Activated naive CD4-positive, alpha-beta T cell treated with anti-CD3 and anti-CD28 coated beads, Interleukin-2, amount 50 U/mL, for 72 hours (primary cell): Measurements from ENCODE around the gene VPS37C. TPM values are rescaled to one million over a fixed set of nuclear protein-coding genes. Genes with fewer than 3 reads are reported as not detected.

Source experiments
- ATAC-seq, 2 donors: fragments of 150-1000 bp; cut with Tn5 transposase; 2 replicates each; pipeline ENCODE4 v1.10.0; 2021; ENCODE audit warnings: mild to moderate bottlenecking in 2 of 2, moderate library complexity in 2 of 2
- DNase-seq, 2 donors: peaks; one replicate each; pipeline ENCODE4 v3.0.0; 2021 to 2022; ENCODE audit warnings: low spot score in 2 of 2
- H3K27ac Mint-ChIP-seq, 2 donors: one replicate each; pipeline ENCODE4 v1.8.0; 2022; ENCODE audit warnings: mild to moderate bottlenecking in 2 of 2, mixed read lengths in 2 of 2
- H3K36me3 Mint-ChIP-seq, 2 donors: one replicate each; pipeline ENCODE4 v1.8.0; 2022; ENCODE audit warnings: mixed read lengths in 2 of 2
- H3K9me3 Mint-ChIP-seq, 2 donors: one replicate each; pipeline ENCODE4 v1.8.0; 2022; ENCODE audit warnings: mixed read lengths in 2 of 2
- total RNA-seq, 2 donors: library from RNA; stranded (reverse); gene quantifications; one replicate each; pipeline ENCODE4 v1.2.3, GENCODE V29; 2022

The VPS37C gene
- total RNA-seq, 2 donors from 2014 or later: 10.2 to 10.9 TPM

DNA sequence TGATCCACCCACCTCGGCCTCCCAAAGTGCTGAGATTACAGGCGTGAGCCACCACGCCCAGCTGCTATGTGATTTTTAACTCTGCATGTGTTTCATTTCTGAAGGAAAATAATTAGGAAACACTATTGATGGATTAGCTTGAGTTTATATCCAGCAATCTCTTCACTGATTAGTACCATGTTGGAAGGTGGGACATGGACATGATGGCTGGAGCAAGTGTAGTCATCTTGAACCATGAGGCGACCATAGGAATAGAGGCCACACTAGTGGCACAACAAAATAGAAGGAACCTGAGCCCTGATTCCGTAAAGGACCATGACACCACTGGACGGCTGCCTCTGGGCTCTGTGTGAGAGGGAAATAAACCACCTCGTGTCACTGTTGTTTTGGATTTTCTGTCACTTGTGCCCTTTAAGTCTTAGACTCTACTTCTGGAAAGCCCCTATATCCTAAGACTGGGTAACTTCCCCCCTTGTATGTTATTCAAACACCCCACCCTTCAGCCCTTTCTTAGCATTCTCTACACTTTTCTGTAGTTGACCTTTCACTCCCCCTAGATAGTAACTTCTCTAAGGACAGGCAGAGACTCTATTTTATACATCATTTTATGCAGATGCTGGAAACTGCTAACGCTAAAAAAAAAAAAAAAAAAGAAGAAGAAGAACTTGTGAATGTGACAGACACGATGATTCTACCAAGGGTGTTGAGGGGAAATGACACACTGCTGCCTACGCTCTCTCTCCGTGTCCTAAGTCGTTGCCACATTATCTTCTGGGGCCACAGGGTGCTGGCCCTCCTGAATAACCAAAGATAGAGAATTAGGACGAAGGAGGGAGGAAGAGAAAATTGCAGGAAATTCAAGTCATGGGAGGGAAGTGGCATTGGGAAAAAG, 2.7 kb upstream of the VPS37C start:
- no peak for DNase-seq
- peak in 1 of 2 donors; percentile 8 for ATAC-seq
- no peaks in the 10 kb centered on the region for H3K36me3 Mint-ChIP-seq
- no peaks in the 10 kb centered on the region for H3K9me3 Mint-ChIP-seq
- H3K27ac Mint-ChIP-seq: peak overlapping the region; percentile 70 to 80

DNA sequence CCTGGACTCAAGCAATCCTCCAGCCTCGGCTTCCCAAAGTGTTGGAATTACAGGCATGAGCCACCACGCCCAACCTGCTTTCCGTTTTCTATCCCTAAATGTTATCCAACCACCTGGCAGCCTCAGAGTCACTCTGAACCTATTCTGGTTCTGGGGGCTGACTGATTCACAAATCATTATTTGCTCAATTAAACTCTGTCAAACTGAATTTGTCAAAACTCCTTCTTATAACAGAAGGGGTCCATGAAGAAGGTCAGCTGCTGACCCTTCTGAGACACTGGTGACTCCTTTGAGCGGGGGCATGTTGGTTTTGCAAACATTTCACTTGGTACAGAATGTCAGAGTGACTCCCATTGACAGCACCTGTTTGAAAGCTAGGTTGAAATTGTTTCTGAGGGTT, 1.8 kb upstream of the VPS37C start:
- ATAC-seq (no peak), DNase-seq (no peak)
- H3K9me3 Mint-ChIP-seq: no peaks in the 10 kb centered on the region
- H3K36me3 Mint-ChIP-seq: no peaks in the 10 kb centered on the region
- H3K27ac Mint-ChIP-seq: no peak overlapping the region

DNA sequence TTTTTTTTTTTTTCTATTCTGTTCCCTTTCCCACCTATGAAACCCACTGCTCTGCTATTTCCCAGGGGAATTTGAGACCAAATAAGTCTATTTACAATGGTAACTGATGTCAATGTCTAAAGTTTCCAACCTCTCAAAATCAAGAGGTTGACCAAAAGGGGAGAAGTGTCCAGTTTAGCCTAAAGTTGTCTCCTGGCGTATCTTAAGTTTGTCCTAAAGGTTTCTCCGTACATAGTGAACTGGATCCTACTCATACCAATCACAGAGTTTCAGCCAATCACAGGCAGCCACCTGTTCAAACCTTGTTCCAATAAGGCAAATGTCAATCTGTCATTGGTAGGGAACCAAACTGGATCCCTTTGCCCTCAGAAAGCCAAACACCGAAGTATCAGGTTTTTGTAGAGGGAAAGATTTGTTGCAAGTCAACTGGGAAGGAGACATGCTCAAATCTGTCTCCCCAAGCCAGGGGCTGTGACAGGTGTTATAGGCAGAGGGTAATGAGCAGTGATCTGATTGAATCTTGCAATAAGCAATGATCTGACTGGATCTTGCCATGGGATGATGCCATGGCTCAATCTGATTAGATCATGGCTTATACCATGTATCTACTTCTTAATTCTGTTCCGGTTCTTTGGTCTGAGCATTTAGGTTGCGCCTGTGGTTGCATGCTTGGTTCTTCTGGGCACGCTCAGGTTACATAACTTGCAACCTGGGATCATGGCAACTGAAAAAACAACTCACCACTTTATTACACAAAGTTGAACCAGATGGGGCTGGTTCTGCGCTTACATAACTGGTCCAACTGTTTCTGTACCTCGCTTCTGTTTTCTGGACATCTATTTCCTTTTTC, 1.1 kb upstream of the VPS37C start:
- Mint-ChIP-seq H3K9me3 (no peaks in the 10 kb centered on the region), H3K27ac (peak overlapping the region; percentile 92 to 94), H3K36me3 (no peaks in the 10 kb centered on the region)
- DNase-seq (peak in 1 of 2 donors; percentile 31), ATAC-seq (no peak)

DNA sequence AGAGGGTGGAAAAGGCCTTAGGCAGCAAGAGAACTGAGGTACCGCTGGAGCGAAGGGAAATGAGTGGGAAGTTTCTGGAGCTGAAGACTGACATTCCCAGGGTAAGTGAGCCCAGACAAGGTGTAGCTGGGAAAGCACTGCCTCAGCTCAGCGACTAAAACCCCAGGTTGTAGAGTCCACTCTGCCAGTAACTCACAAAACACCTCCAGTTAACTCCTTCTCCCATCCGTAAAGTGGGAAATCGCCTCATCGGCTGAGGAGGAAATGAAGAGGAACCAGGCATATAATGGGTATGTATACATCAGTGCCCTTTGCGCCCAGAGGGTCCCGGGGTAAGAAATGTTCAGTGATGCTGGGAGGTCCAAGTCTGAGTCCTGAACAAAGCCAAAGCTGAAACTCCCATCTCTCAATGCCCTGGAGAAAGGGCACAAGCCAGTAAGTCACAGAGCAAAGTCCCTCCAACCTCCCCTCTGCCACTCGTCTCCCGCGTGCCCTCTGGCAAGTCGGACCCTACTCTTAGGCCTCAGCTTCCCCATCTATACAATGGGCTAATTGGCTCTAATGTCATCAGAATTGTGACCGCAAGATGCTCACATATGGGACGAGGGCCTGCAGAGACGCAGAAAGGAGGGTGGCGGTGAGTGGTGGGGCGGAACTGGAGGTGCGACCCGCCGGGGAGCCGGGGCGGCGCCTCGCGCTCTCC, 588 bp downstream of the VPS37C start:
- peaks cover 0 to 13% of the 10 kb centered on the region in 2 donors for H3K36me3 Mint-ChIP-seq
- peak overlapping the region; percentile 72 to 92 for H3K27ac Mint-ChIP-seq
- no peak for DNase-seq
- no peak for ATAC-seq
- H3K9me3 Mint-ChIP-seq: peaks cover 0 to 10% of the 10 kb centered on the region in 2 donors

DNA sequence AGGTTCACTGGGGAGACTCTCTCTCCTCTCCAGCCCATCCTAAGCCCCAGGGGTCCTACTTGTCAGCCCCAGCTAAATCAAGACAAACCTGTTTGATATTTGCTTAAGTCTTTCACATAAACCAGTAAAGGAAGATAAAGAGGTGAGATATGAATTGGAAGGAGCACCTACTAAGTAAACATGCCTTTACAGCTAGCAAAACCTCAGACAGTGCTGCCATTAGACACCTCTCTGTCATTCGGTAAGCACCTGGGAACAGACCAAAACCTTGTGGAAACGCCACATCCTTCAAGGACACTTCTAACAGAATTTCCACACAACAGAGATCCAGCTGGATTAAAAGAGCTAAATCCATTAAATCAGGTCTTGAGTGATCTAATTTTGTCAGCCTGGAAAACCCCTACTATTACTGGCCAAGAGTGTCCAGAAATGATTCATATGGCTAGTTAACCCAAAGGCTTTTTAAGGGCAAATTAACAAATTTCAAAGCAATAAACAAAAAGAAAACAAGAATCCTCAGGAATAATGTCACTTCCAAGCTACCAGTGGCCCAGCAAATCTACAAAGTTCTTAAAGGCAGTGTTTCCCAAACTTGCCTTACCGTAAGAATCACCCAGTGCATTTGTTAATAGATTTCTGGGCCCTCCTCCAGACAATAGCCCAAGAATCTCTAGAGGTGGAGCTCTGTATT, 2.4 kb downstream of the VPS37C start:
- ATAC-seq (no peak), DNase-seq (no peak)
- Mint-ChIP-seq H3K27ac (peak overlapping the region in 1 of 2 donors; percentile 45), H3K9me3 (peaks cover 10 to 27% of the 10 kb centered on the region in 2 donors), H3K36me3 (peaks cover 17 to 31% of the 10 kb centered on the region in 2 donors)

DNA sequence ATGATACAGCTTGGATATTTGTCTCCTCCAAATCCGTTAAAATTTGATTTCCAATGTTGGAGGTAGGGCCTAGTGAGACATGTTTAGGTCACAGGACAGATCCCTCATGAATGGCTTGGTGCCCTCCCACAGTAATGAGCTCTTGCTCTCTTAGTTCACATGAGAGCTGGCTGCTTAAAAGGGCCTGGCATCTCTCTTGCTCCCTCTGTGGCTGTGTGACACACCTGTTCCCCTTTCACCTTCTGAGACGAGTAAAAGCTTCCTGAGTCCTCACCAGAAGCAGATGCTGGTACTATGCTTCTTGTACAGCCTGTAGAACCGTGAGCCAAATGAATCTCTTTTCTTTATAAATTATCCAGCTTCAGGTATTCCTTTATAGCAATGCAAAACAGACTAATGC, 3.5 kb downstream of the VPS37C start:
- Mint-ChIP-seq H3K9me3 (peaks cover 10 to 27% of the 10 kb centered on the region in 2 donors), H3K27ac (no peak overlapping the region), H3K36me3 (peaks cover 17 to 31% of the 10 kb centered on the region in 2 donors)
- no peak for DNase-seq
- ATAC-seq: no peak

DNA sequence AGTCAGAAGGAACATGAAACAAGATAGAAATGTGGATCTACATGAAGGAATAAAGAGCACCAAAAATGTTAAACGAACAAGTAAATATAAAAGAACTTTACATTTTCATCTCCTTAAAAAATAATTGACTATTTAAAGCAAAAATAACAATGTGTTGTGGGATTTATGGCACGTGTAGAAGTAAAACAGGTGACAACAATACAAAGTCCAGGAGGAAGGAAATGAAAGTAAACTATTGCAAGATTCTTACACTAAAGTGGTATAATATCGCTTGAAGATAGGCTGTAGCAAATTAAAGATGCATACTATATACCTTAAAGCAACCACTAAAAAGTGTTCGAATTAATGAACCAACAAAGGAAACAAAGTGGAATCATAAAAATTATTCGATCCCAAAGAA, 5.5 kb downstream of the VPS37C start:
- DNase-seq (no peak), ATAC-seq (no peak)
- Mint-ChIP-seq H3K9me3 (peaks cover 10 to 27% of the 10 kb centered on the region in 2 donors), H3K27ac (no peak overlapping the region), H3K36me3 (peaks cover 17 to 31% of the 10 kb centered on the region in 2 donors)

DNA sequence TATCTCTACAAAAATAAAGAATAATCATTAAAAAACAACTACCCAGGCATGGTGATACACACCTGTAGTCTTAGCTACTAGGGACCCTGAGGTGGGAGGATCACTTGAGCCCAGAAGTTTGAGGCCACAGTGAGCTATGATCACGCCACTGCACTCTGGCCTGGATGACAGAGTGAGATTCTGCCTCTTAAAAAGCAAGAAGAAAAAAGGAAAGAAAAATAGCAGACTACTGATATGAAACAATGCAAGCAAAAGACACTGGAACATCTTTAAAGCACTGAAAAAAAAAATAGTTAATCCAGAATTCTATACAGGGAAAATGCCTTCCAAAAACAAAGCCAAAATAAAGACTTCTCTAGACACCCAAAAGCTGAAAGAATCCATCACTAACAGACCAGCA, 5.9 kb downstream of the VPS37C start:
- DNase-seq (no peak), ATAC-seq (no peak)
- H3K9me3 Mint-ChIP-seq: peaks cover 10 to 27% of the 10 kb centered on the region in 2 donors
- H3K27ac Mint-ChIP-seq: peak overlapping the region in 1 of 2 donors; percentile 24
- peaks cover 17 to 31% of the 10 kb centered on the region in 2 donors for H3K36me3 Mint-ChIP-seq

DNA sequence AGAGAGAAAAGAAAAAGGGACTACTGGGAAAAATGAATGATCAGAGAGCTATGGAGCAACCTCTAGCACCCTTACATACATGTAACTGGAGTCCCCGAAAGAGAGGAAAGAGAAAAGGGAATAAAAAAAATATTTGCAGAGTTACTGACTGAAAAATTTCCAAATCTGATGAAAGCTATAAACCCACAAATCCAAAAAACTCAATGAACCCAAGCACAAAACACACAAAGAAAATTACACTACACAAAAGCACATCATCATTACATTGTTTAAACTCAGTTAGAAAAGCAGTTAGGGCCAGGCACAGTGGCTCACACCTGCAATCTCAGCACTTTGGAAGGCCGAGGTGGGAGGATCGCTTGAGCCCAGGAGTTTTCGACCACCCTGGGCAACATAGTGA, 6.7 kb downstream of the VPS37C start:
- Mint-ChIP-seq H3K9me3 (peaks cover 10 to 27% of the 10 kb centered on the region in 2 donors), H3K27ac (no peak overlapping the region), H3K36me3 (peaks cover 17 to 31% of the 10 kb centered on the region in 2 donors)
- DNase-seq (no peak), ATAC-seq (no peak)

DNA sequence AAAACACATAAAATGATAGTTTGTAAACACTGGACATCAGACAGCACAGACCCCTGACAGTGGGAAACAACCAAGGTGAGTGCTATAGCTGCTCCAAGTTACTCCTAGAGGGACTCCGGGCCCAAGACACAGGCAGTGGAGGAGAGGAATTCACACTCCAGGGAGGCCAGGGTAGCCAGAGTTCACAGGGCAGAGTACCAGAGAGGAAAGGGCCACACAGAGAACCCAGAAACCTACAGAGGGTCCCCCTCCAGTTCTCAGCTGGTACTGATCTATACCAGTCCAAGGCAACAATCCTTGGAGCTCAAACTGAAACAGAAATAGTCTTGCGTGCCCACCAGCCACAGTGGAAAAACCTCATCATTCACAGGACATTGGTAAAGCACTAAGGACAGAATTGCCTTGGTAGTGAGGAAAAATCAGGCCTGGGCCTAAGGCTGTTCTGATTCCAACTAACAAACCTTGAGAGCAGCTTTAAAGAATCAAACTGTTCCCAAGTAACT, 7.6 kb downstream of the VPS37C start:
- peaks cover 17 to 31% of the 10 kb centered on the region in 2 donors for H3K36me3 Mint-ChIP-seq
- H3K9me3 Mint-ChIP-seq: peaks cover 10 to 27% of the 10 kb centered on the region in 2 donors
- DNase-seq: no peak
- no peak for ATAC-seq
- no peak overlapping the region for H3K27ac Mint-ChIP-seq

DNA sequence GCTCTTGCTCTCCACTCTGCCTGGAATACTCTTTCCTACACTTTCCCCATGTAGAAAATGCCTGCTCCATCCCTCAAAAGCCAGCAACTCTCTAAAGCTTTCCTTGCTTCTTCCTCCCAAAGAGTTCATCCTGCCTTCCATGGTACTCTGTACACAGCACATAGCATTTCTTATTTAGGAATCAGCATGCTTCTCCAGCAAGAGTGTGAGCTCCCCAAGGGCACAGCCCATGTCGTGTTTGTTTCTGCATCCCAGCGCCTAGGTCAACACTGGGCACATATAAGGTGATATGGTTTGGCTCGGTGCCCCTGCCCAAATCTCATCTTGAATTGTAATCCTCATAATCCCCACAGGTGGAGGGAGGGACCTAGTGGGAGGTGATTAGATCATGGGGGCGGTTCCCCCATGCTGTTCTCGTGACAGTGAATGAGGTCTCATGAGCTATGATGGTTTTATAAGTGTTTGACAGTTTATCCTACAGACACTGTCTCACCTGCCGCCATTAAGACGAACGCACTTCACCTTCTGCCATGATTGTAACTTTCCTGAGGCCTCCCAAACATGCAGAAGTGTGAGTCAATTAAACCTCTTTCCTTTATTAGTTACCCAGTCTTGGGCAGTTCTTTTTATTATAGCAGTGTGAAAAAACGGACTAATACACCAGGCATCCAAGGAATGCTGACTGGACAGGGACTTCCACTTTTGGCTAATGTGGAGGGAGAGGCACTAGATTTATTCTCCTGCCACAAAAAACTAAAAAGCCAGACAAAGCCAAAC, 8.2 kb downstream of the VPS37C start:
- H3K27ac Mint-ChIP-seq: no peak overlapping the region

DNA sequence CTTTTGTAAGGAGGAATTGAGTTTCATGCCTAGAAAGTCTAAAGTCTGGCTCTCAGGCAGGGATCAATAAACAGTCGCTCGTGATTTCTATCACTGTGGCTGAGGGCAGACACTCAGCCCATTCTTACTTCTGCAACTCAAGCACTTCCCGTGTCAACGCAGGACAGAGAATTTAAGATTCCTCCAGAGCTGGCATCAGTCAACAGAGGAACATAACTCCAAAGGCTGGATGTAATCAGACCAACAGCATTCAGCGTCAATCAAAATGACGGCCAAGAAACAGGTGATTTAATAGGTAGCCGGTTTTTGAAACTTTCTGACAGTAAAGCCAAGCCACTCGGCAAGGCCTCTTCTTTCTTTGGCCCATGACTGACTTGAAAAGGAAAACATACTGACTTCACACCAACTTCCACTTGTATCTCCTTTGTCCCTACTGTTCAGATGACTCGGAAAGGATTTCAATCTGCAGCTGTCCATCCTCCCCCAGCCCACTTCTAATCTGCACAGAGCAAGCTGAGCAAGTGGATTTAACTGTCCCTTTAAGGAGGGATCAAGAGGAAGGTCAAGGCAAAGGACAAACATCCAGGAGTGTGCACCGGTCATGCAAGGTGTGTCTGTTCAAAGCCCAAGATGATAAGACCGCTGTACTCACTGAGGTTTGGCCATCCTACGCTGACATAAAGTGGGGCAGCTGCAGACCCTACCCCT, 9.5 kb downstream of the VPS37C start:
- no peak for ATAC-seq
- Mint-ChIP-seq H3K27ac (peak overlapping the region in 1 of 2 donors; percentile 62), H3K36me3 (peaks cover 17 to 27% of the 10 kb centered on the region in 2 donors), H3K9me3 (peaks cover 10 to 24% of the 10 kb centered on the region in 2 donors)
- DNase-seq: no peak

More for the DNA sequence above, 8.2 kb downstream of the VPS37C start:
- ATAC-seq (no peak), DNase-seq (no peak)
- Mint-ChIP-seq H3K9me3 (peaks cover 10 to 27% of the 10 kb centered on the region in 2 donors), H3K36me3 (peaks cover 17 to 31% of the 10 kb centered on the region in 2 donors)

DNA sequence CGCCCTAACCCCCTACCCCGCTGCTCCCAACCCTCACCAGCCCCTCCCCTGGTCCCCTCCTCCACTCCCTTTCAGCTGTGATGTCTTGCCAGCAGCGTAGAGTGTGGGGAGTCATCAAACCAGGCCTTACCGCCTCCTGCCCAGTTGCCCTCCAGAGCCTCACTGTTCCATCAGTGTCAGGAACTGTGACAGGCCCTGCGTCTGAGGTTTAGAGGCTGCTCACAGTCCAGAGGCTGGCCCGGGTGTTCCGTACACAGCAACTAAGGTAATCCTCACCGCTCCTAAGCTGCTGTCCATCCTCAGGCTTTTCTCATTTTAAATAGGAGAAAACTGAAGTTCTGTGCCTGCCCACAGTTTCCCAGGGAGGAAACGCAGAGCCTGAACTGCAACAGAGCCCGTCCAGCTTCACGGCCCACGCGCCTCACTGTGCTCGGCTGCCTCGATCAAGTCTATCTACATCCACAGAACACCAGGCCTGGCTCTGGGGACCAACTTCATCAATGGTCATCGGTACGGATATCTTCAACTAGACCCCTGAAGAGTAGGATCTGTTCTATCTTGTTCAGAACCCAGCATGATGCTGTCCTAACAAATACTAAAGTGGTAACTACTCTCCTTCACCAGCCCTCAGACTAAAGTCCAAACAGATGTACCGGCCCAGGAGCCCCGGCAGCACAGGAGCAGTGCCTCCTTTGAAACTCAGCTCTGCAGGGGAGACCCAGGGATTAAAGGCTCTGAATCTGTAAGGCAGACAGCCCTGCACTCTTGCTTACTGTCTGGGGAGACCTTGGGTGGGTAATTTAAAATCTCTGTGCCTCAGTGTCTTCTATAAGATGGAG, 10.3 kb downstream of the VPS37C start:
- Mint-ChIP-seq H3K36me3 (peaks cover 17 to 21% of the 10 kb centered on the region in 2 donors), H3K9me3 (peaks cover 10 to 20% of the 10 kb centered on the region in 2 donors), H3K27ac (peak overlapping the region in 1 of 2 donors; percentile 62)
- ATAC-seq: no peak
- no peak for DNase-seq
